CD8-positive, alpha-beta memory T cell (primary cell): ENCODE results near the gene ACTG1. TPM values are rescaled to one million over a fixed set of nuclear protein-coding genes. Genes with fewer than 3 reads are reported as not detected.

Source experiments
- CTCF ChIA-PET: fragments of 350-600 bp; sonication (Branson Sonifier 250); formaldehyde crosslinking; loops from one replicate; lab custom pipeline; 2021; ENCODE audit warnings: antibody characterized with exemption; lab: Charles Lee
- POLR2A ChIA-PET: fragments of 350-600 bp; sonication (Branson Sonifier 250); formaldehyde crosslinking; loops from one replicate; lab custom pipeline; 2021; ENCODE audit warnings: antibody characterized with exemption; lab: Charles Lee
- DNase-seq, 5 donors: peaks; one replicate each; pipeline versions ENCODE4 v3.0.0 to v3.0.0-alpha.2; 2020 to 2022; ENCODE audit warnings: mixed read lengths in 1 of 5
- H3K27ac ChIP-seq: one replicate; pipeline ENCODE4 v1.7.0; 2013; ENCODE audit warnings: low read depth, mild to moderate bottlenecking, low read length, moderate library complexity
- H3K27me3 ChIP-seq: 2 replicates; pipeline ENCODE4 v1.7.0; 2013; ENCODE audit warnings: low read length, mild to moderate bottlenecking; ENCODE audit not compliant: insufficient read depth, poor library complexity, severe bottlenecking
- H3K36me3 ChIP-seq: 2 replicates; pipeline ENCODE4 v1.7.0; 2013; ENCODE audit warnings: mild to moderate bottlenecking, low read length, moderate library complexity; ENCODE audit not compliant: insufficient read depth
- H3K4me1 ChIP-seq: 2 replicates; pipeline ENCODE4 v1.7.0; 2013; ENCODE audit warnings: mild to moderate bottlenecking, low read length, moderate library complexity; ENCODE audit not compliant: insufficient read depth
- H3K4me3 ChIP-seq: 2 replicates; pipeline ENCODE4 v1.7.0; 2013; ENCODE audit warnings: mild to moderate bottlenecking, low read length
- H3K9me3 ChIP-seq: 2 replicates; pipeline ENCODE4 v1.7.0; 2013; ENCODE audit warnings: mild to moderate bottlenecking, low read length
- H3K27ac Mint-ChIP-seq, 8 donors: one replicate each; pipeline ENCODE4 v1.8.0; 2020 to 2021; ENCODE audit warnings: mixed read lengths in 8 of 8, mild to moderate bottlenecking in 6 of 8, inconsistent platforms in 3 of 8, moderate library complexity in 3 of 8
- H3K27me3 Mint-ChIP-seq, 2 donors: one replicate each; pipeline ENCODE4 v1.8.0; 2020 to 2021; ENCODE audit warnings: mixed read lengths in 2 of 2, mild to moderate bottlenecking in 1 of 2, moderate library complexity in 1 of 2
- H3K36me3 Mint-ChIP-seq, 3 donors: one replicate each; pipeline ENCODE4 v1.8.0; 2020 to 2021; ENCODE audit warnings: mixed read lengths in 3 of 3, inconsistent platforms in 1 of 3, mild to moderate bottlenecking in 1 of 3
- H3K4me1 Mint-ChIP-seq, 3 donors: one replicate each; pipeline ENCODE4 v1.8.0; 2020 to 2021; ENCODE audit warnings: mixed read lengths in 3 of 3, inconsistent platforms in 1 of 3, mild to moderate bottlenecking in 1 of 3
- H3K4me3 Mint-ChIP-seq, 7 donors: one replicate each; pipeline ENCODE4 v1.8.0; 2020 to 2021; ENCODE audit warnings: mixed read lengths in 7 of 7, mild to moderate bottlenecking in 6 of 7, moderate library complexity in 4 of 7, inconsistent platforms in 2 of 7
- H3K9me3 Mint-ChIP-seq, 5 donors: one replicate each; pipeline ENCODE4 v1.8.0; 2020 to 2022; ENCODE audit warnings: mixed read lengths in 5 of 5, mild to moderate bottlenecking in 3 of 5, moderate library complexity in 2 of 5, inconsistent platforms in 1 of 5
- polyA plus RNA-seq: library from polyadenylated mRNA; unstranded; fragments of 300-500 nt; fragmentation: Illumina TruSeq; gene quantifications from one replicate; pipeline ENCODE4 v1.2.3, GENCODE V29; 2021
- total RNA-seq, 2 experiments: library from RNA; stranded (reverse); gene quantifications; one replicate each; pipeline ENCODE4 v1.2.3, GENCODE V29; 2021

Gene ACTG1
- total and polyA plus RNA-seq, 3 experiments from 2014 or later, result 1,950 to 5,190 (median 5,175) TPM

GRCh38 chr17:81503619-81504018 lies 9.0 kb downstream of the ACTG1 start:
- Histone ChIP-seq H3K27ac (no peak overlapping the region), H3K4me1 (peaks cover 2% of the 10 kb centered on the region), H3K9me3 (no peaks in the 10 kb centered on the region), H3K4me3 (no peak overlapping the region), H3K36me3 (peaks cover under 1% of the 10 kb centered on the region), H3K27me3 (no peaks in the 10 kb centered on the region)
- H3K9me3 Mint-ChIP-seq, result no peaks in the 10 kb centered on the region
- peaks cover 0 to 3% (median 0%) of the 10 kb centered on the region in 3 donors for H3K36me3 Mint-ChIP-seq
- no peak for DNase-seq
- H3K4me1 Mint-ChIP-seq, result peaks cover 5 to 13% (median 10%) of the 10 kb centered on the region in 3 donors
- peaks cover 0 to 1% of the 10 kb centered on the region in 2 donors for H3K27me3 Mint-ChIP-seq
- no peak overlapping the region for H3K4me3 Mint-ChIP-seq
- H3K27ac Mint-ChIP-seq, result peak overlapping the region in 1 of 8 donors; percentile 60
- ChIA-PET CTCF (no interaction called here), POLR2A (no interaction called here)

DNA sequence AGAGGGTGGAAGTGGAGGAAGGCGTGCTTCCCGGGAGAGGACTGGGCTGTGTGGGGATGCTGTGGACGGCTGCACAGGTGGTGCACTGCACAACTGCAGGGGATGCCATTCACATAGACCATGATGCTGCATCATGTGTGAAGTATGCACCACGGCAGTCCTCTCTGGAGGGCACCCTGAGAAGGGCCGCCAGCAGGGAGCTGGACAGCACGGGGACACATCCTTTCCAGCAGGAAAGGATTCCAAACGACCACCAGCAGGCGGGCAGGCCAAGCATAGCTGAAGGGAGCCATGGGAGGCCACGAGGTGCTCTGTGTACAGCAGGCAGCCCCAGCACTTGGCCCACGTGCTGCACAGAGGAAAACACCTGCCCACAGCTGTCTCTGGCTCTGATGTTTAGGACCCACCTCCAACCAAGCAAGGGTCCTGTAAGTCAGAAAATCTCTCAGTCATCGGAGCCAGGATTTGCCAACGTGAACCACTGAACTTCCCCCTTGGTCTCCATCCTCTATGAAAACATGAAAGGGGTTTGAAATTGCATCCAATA lies 10.1 kb downstream of the ACTG1 start:
- no peaks in the 10 kb centered on the region for H3K4me1 ChIP-seq
- H3K27me3 ChIP-seq, result no peaks in the 10 kb centered on the region
- no peak overlapping the region for H3K4me3 Mint-ChIP-seq
- no peaks in the 10 kb centered on the region for H3K36me3 Mint-ChIP-seq
- DNase-seq, result no peak
- peaks cover 0 to 5% of the 10 kb centered on the region in 2 donors for H3K27me3 Mint-ChIP-seq
- no peak overlapping the region for H3K4me3 ChIP-seq
- CTCF ChIA-PET, result no interaction called here
- peak overlapping the region in 1 of 8 donors; percentile 40 for H3K27ac Mint-ChIP-seq
- no peaks in the 10 kb centered on the region for H3K9me3 Mint-ChIP-seq
- POLR2A ChIA-PET, result no interaction called here
- no peaks in the 10 kb centered on the region for H3K36me3 ChIP-seq
- H3K9me3 ChIP-seq, result no peaks in the 10 kb centered on the region
- peaks cover 0 to 3% (median 2%) of the 10 kb centered on the region in 3 donors for H3K4me1 Mint-ChIP-seq
- no peak overlapping the region for H3K27ac ChIP-seq

DNA sequence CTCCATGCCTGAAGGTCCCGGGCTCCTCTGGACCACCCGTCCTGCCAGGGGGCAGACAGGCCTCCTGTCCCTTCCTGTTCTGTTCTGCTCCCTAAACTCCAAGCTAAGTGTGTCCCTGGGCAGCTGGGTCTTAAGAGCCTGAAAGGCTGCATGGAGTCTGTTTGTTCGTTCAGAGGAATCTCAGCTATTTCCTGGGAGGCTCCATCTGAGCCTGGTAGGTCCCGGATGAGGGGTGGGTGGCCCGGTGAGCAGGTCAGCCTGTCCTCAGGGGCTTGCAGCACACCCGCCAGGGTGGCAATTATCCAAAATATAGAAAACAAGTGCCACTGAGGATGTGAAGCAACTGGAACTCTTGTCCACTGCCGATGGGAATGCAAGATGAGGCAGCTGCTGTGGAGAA lies 12.6 kb downstream of the ACTG1 start:
- no peaks in the 10 kb centered on the region for H3K9me3 Mint-ChIP-seq
- H3K36me3 ChIP-seq, result no peaks in the 10 kb centered on the region
- H3K27ac ChIP-seq, result no peak overlapping the region
- no peaks in the 10 kb centered on the region for H3K9me3 ChIP-seq
- no peaks in the 10 kb centered on the region for H3K36me3 Mint-ChIP-seq
- POLR2A ChIA-PET, result no interaction called here
- no peak overlapping the region for H3K4me3 ChIP-seq
- no peak for DNase-seq
- H3K4me3 Mint-ChIP-seq, result no peak overlapping the region
- no peaks in the 10 kb centered on the region for H3K4me1 Mint-ChIP-seq
- CTCF ChIA-PET, result no interaction called here
- H3K27me3 Mint-ChIP-seq, result peaks cover 3 to 8% of the 10 kb centered on the region in 2 donors
- no peaks in the 10 kb centered on the region for H3K27me3 ChIP-seq
- H3K4me1 ChIP-seq, result no peaks in the 10 kb centered on the region
- peak overlapping the region in 1 of 8 donors; percentile 26 for H3K27ac Mint-ChIP-seq

GRCh38 chr17:81499601-81499970 lies 13.0 kb downstream of the ACTG1 start:
- H3K4me3 Mint-ChIP-seq, result no peak overlapping the region
- H3K4me1 Mint-ChIP-seq, result no peaks in the 10 kb centered on the region
- no peak overlapping the region for H3K27ac ChIP-seq
- no peaks in the 10 kb centered on the region for H3K27me3 ChIP-seq
- CTCF ChIA-PET, result interaction anchor here (0.9 kb wide), 1 partner anchor 15 kb away, joined by 3 read pairs; no protein-coding TSS in a partner anchor
- POLR2A ChIA-PET, result no interaction called here
- no peaks in the 10 kb centered on the region for H3K9me3 Mint-ChIP-seq
- no peaks in the 10 kb centered on the region for H3K4me1 ChIP-seq
- H3K27ac Mint-ChIP-seq, result no peak overlapping the region
- no peaks in the 10 kb centered on the region for H3K9me3 ChIP-seq
- H3K4me3 ChIP-seq, result no peak overlapping the region
- H3K36me3 Mint-ChIP-seq, result no peaks in the 10 kb centered on the region
- H3K27me3 Mint-ChIP-seq, result peaks cover 8% of the 10 kb centered on the region in 2 donors
- H3K36me3 ChIP-seq, result no peaks in the 10 kb centered on the region
- no peak for DNase-seq

DNA sequence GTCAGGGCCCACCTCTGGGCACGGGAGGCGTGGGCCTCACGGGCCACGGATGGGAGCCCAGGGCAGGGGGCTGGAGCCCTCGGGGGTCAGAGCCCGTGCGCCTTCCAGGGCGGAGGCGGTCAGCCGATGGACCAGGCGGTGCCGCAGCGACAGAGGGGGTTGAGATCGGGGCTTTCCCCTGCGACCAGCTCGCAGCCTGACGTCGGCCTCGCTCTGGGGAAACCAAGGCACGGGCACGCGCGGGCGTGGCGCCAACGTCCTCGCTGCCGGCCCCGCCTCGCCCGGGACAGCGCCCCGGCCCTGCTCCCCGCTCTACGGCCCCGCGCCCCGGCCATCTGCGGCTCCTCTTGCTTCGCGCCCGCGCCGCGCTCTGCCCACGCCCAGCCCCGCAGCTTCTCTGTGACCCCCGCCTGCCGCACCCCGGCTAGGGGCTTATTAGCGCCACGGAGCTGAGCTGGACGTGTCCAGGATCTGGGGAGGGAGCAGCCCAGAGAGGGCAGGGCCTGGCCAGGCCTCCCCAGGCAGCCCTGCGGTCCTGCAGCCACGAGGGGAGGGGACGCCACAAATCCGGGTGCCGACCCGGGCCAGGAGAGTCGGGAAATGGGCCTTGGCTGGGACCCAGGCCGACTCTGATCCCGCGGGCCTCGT lies 13.5 kb downstream of the ACTG1 start:
- Mint-ChIP-seq H3K36me3 (no peaks in the 10 kb centered on the region), H3K4me1 (no peaks in the 10 kb centered on the region), H3K9me3 (no peaks in the 10 kb centered on the region), H3K27me3 (peaks cover 8% of the 10 kb centered on the region in 2 donors), H3K4me3 (no peak overlapping the region), H3K27ac (no peak overlapping the region)
- Histone ChIP-seq H3K4me3 (no peak overlapping the region), H3K9me3 (no peaks in the 10 kb centered on the region), H3K36me3 (no peaks in the 10 kb centered on the region), H3K4me1 (no peaks in the 10 kb centered on the region), H3K27me3 (no peaks in the 10 kb centered on the region), H3K27ac (no peak overlapping the region)
- ChIA-PET CTCF (interaction anchor here (0.9 kb wide), 1 partner anchor 14 kb away, joined by 3 read pairs; no protein-coding TSS in a partner anchor), POLR2A (no interaction called here)
- no peak for DNase-seq

DNA sequence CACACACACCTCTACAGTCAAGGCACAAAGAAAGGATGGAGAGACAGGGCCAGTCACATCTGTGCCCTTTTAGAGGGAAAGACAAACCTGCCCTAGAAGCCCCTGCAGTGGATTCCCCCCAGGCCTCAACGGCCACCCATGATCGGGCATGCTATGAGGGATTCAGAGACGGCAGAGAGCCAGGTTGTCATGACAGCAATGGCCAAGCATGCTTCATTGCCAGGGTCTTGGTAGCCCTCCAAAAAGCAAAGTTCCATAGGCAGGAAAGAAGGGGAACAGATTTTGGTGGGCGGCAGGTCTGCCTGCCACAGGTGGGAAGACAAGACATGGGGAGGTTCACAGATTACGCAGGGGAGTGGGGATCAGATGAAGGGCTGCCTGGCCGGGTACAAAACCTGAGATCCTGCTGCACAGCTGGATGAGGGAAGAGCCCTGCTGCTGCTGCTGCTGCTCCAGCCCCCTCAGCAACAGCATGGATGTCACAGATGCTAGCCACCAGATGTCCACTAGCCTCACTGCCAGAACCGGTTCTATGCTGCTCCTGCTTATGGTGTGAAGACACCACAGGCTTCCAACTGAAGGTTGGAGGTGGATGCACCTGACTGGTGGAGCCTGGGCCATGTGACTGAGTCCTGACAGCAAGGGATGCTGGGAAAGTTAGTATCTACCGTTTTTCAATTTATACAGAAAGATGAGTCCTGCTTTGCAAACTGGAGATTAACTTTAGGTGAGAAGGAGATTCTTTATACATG lies 17.8 kb downstream of the ACTG1 start:
- Histone ChIP-seq H3K27ac (no peak overlapping the region), H3K9me3 (no peaks in the 10 kb centered on the region), H3K36me3 (no peaks in the 10 kb centered on the region), H3K4me1 (no peaks in the 10 kb centered on the region), H3K4me3 (no peak overlapping the region), H3K27me3 (no peaks in the 10 kb centered on the region)
- ChIA-PET POLR2A (no interaction called here), CTCF (no interaction called here)
- Mint-ChIP-seq H3K4me1 (peaks cover 0 to under 1% (median 0%) of the 10 kb centered on the region in 3 donors), H3K9me3 (no peaks in the 10 kb centered on the region), H3K36me3 (no peaks in the 10 kb centered on the region), H3K4me3 (no peak overlapping the region), H3K27ac (peak overlapping the region in 1 of 8 donors; percentile 74), H3K27me3 (peaks cover 13 to 14% of the 10 kb centered on the region in 2 donors)
- DNase-seq, result no peak

GRCh38 chr17:81493198-81494038 lies 19.2 kb downstream of the ACTG1 start:
- H3K27ac ChIP-seq, result no peak overlapping the region
- Mint-ChIP-seq H3K4me1 (peaks cover 0 to 4% (median 3%) of the 10 kb centered on the region in 3 donors), H3K4me3 (no peak overlapping the region), H3K27me3 (peaks cover 13 to 16% of the 10 kb centered on the region in 2 donors), H3K9me3 (no peaks in the 10 kb centered on the region), H3K36me3 (no peaks in the 10 kb centered on the region), H3K27ac (no peak overlapping the region)
- CTCF ChIA-PET, result interaction anchor here (1.9 kb wide), 1 partner anchor 9 kb away, joined by 5 read pairs; no protein-coding TSS in a partner anchor
- no peak overlapping the region for H3K4me3 ChIP-seq
- H3K27me3 ChIP-seq, result no peaks in the 10 kb centered on the region
- no peaks in the 10 kb centered on the region for H3K9me3 ChIP-seq
- POLR2A ChIA-PET, result no interaction called here
- no peak for DNase-seq
- no peaks in the 10 kb centered on the region for H3K4me1 ChIP-seq
- no peaks in the 10 kb centered on the region for H3K36me3 ChIP-seq
